NCI-H748 (cell line): Measurements from ENCODE around the gene RFWD3.

ENCODE experiments used
- DNase-seq: peaks from one replicate; lab custom pipeline; 2025; ENCODE audit not compliant: unreplicated experiment; lab: John Stamatoyannopoulos, UW

The RFWD3 gene

DNA sequence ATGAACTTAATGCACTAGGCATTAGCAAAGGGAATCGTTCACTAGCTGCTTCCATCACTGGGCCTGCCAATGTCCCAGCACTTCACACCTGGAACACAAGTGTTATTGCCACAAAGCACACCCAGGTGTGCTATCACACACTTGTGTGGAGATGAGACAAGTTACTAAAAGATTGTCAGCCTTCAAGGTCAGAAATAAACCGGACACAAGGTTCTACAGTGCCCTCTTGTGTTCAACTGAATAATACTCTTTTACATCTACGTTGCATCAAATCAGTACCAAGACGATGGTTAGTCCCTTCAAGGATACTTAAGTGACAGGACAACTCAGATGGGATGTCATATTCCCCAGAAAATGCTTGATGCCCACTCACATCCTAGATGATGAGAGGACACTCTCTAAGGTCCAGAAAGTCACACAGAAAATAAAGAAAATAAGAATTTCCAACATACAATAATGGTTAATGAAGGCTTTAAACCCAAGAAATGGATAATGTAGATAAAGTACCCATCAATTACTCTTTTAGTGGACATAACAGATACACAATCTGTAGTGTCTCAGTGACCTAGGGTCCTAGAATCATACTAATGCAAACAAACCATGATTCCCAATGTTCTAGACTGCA lies 43.4 kb downstream of the RFWD3 start:
- DNase-seq: peak; percentile 35

DNA sequence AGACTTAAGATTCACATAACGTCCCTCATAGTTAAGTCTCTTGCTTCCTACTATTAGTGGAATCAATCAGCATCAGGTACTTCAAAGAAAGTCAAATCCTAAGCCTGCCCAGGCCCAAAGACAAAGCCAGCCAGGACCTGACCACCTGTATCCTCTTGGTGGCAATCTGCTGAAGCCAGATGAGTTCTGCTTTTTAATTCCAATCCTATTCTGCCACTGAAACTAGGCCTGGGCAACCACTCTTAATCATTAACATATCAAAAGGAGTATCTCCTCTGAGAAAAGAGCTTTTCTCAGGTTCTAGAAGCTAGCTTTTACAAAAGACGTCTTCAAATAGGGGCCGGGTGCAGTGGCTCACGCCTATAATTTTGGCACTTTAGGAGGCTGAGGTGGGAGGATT lies 44.7 kb downstream of the RFWD3 start:
- DNase-seq: no peak

DNA sequence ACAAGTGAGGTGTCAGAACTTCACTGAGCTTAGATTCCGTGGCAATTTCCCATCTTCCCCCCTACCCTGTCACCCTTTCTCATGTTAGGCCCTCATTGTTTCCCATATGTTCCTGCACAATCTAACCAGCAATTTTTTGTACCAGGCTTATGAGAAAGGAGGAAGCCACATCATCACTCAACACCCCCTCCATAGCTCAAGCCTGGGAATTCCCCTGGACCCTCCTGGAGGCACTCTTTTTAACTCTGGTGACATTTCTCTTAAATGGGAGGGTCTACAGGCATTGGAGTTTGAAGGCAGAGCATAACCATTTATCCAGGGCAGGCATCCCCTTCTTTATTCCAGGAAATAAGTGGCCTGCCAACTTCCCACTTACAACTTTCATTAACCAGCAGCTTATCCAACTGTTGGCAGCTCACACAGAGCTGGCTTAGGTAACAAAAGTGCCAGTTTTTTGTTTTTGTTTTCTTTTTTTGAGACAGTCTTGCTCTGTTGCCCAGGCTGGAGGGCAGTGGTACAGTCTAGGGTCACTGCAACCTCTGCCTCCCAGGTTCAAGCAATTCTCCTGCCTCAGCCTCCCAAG lies 49.4 kb downstream of the RFWD3 start:
- DNase-seq: no peak

DNA sequence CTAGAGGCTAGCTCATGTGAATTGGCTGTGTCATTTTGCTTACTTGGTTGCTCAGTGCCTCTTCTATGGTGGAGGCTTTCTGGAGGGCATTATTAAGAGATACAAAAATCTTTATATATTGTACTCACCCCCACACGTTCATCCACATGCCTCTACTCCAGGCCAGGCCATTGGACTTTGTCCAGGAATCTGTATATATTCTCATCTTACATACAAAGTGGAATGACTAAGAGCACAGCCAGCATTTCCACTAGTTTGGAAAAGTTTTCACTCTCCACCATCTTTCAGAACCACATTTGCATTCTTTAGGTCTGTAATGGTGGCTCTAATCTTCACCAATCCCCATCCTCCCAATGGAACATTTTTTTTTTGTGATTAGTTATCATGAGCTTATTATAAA lies 55.0 kb downstream of the RFWD3 start:
- DNase-seq: no peak

DNA sequence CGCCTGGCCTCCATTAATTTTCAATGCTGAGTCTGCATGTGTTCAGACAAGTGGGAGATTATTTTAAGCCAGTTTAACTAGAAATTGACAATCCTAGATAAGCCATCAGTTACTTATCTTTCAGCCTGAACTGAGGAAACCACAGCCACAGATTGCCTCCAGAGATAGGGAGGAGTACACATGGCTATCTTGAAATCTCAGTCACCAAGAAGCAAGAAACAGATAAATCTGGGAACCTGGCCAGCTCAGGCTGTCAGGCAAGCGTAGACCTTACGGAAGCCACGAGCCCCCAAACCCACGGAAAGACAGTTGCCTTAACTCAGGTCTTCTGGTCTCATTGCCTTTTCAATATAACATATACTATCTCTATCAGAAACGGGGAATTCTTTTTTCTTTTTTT lies 57.7 kb downstream of the RFWD3 start:
- DNase-seq: no peak

DNA sequence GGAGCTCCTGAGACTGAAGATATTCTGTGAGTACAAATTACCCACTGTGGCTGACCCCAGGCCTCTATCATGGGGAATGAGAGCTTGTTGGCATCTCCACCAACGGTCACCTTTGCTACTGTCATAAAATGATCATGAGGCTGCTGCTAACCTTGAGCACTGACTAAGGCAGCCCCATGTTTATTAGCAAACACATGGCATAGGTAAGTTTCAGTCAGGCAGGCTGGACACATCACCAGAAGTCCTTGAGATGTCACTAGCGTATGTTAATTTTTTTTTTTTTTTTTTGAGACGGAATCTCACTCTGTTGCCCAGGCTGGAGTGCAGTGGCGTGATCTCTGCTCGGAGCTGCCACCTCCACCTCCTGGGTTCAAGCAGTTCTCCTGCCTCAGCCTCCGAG lies 58.3 kb downstream of the RFWD3 start:
- DNase-seq: no peak

DNA sequence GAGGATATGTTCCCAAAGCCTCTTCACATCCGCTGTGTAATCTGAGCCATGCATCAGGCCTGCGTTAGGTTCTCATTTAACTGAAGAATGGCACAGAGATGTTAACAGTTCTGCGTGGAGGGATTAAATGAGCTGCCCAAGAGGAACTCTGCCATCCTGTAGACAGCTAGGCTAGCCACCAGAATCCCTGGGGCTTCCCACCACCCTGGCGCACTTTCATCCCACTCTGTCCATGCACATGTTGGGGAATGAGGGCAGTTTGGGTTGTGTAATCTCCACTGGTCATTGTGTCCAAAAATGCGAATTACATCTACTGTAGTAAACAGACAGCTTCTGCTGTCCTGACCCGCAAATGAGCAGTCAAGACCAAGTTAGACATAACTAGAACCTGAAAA lies 58.7 kb downstream of the RFWD3 start:
- DNase-seq: peak; percentile 56

DNA sequence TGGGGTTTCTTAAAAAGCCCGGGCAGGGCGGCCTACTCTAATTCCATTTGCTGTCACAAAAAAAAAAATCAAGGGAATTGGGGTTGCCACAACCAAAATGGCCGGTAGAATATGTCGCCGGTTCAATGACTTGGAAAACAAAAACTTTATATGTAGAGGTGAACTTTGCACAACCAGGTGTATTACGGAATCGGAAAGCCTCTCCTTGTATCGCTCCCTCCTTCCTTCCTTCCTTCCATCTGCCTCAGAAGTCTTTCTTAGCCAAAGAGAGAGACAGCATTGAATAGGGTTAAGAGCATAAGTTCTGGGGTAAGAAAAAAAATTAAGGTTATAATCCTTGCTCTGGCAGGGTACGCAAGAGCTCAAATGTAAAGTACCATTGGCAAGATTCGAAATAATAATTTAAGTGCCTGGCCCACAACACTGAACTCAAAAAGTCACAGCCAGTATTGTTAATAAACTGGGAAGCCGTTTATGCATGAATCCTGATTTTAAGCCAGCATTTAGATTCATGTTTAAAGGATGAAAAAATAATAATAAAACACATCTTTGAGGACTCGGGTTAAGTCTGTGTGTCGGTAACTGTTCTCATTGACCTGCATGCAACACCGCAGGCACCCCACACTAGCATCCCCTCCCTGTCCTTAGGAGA lies 59.2 kb downstream of the RFWD3 start:
- DNase-seq: peak; percentile 76

DNA sequence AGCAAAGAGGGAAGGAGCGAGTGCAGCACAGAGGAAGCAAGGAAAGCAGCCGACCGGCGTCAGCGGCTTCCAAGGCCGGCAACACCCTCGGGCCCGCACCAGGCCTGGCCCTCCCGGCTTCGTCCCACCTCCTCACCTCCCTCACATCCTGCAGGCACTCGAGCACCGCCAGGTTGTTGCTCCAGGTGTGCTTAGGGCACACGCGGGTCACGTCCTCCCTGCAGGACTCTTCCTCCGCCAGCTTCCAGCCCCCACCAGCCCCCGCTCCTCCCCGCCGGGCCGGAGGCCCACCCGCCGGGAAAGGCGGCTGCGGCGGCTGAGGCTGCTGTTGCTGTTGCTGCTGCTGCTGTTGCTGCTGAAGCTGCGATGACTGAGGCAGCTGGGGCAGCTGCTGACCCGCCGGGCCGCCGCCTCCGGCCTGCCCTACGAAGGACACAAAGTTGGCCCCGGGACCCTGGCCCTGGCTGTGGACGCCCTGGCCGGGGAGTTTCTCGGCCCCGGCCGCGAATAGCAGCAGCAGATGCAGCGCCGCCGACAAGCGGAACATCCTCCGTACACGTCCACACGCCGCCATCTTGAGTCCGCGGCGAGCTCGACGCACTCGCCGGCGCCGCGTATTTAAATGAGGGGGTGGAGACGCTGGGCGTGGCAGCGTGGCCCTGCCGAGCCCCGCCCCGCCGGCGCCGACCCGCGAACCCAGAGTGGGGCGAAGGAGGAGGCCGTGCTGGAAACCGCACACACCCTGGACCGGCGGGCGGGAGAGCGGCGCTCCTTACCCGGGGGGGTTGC lies 60.0 kb downstream of the RFWD3 start, which contains the start of gene GLG1:
Gene GLG1 (minus strand): TSS at position 594 of the 789 bp plus-strand sequence. CDS start 20 bp downstream, at position 574.
- peak; percentile 91 for DNase-seq

DNA sequence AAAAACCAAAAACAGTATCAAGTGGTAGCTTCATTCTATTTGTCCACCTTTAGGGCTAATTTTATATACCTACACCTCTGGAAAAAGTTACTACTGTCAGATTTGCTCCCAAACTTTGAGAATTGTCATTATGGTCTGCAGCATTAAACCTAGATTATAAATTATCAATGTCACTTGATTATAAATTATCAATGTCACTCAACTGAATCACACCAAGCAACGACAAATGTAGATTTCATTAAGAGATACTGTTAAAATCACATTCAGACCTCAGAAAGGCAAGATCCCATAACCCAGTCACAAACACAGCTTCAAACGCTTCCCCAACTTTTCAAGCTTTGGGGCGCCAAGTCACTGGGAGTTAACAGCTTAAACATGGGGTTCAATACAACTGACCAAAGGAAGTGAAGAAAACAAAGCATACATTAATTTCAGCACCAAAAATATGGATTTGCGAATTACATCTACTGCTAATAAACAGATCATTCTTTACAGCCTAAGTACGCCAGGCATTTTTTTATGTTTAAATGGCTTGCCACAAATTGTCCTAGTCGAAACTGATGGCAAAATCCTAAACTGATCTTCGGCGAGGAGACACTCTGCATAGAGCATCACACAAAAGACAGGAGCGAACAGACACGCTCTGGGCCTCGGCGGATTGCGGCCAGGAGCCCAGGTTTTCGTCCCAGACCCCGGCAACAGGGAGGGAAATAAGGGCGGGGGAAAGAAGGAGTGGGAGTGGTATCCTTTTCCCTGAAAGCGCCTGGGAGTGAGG lies 60.7 kb downstream of the RFWD3 start:
- no peak for DNase-seq

DNA sequence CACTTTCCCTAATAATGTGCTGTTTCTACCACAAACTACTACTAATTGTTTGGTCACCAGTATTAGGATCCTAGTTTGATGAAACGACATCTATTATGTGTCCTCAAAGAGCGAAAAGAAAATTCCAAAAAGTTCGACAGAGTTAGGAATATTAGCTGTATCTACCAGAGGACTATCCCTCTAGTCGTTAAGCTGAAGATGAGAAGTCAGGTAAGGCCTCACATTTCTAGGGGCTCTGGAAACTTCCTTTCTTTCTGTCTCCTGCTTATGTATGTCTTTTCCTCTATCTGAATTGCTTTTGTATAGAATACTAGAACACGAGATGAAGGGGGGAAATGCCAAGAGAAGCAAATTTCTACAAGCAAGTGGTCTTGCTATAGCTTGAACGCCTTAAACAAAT lies 61.3 kb downstream of the RFWD3 start:
- no peak for DNase-seq

DNA sequence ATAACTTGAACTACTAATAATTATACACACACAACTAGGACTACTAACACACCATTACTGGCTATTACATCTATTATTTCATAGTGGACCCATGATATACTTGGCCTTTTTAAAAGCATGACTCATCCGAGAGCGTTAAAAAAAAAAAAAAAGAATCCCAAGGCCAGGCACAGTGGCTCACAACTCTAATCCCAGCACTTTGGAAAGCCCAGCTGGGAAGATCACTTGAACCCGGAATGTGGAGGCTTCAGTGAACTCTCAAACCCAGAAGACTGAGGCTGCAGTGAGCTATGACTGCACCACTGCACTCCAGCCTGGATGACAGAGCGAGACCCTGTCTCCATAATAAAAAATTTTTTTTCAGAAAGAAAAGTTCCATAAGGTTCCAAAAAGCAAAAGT lies 62.8 kb downstream of the RFWD3 start:
- DNase-seq: no peak

DNA sequence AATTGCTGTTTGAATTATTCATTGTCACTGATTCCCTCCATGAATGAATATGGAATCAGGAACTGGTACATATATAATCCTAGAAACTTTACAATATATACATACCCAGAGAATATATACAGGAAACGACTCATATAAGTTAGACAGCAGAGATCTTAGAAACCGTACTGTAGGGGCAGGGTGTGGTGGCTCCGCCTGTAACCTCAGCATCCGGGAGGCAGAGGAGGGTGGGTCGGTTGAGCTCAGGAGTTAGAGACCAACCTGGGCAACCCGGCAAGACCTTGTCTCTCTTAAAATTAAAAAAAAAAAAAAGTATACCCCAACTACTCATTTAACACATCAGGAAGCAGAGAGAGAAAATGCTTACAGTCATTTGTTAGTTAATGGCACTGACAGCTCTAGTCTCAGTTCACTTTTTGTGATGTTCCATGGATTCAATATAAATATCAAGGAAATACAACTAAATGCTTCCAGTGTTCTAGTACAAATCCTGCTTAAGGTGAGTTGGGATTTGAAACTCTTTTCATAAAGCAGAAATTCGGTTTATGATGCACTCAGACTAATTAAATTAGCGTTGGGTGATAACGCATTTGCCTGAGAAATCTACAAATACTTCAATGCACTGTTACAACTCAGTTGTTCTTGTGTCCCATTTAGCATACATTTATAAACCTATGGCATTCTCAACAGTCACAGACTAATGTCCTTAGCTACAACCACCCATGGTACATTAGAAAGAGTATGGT lies 65.4 kb downstream of the RFWD3 start:
- DNase-seq: no peak

DNA sequence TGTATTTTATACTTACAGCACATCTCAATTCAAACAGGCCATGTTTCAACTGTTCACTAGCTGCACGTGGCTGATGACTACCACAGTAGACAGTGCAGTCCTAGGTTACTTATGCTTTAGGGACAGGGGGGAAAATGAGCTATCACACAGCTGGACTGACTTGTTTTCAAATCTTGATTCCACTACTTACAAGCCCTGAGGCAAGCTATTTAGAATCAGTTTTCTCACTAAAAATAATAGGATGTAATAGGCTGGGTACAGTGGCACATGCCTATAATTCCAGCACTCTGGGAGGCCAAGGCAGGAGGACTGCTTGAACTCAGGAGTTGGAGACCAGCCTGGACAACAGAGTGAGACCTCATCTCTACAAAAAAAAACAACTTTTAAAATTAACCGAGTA lies 70.1 kb downstream of the RFWD3 start:
- no peak for DNase-seq

DNA sequence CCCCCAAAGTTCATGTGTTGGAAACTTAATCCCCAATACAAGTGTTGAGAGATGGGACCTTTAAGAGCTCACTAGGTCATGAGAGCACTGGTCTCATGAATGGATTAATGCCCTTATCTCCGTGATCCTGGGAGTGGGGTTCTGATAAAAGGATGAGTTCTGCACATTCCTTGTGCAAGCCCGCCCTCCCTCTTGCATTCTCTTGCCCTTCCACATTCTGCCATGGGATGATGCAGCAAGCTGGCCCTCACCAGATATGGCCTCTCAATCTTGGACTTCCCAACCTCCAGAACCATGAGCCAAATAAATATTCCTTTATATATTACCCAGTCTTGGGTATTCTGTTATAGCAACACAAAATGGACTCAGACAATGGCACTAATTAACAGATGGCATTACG lies 73.8 kb downstream of the RFWD3 start:
- no peak for DNase-seq

DNA sequence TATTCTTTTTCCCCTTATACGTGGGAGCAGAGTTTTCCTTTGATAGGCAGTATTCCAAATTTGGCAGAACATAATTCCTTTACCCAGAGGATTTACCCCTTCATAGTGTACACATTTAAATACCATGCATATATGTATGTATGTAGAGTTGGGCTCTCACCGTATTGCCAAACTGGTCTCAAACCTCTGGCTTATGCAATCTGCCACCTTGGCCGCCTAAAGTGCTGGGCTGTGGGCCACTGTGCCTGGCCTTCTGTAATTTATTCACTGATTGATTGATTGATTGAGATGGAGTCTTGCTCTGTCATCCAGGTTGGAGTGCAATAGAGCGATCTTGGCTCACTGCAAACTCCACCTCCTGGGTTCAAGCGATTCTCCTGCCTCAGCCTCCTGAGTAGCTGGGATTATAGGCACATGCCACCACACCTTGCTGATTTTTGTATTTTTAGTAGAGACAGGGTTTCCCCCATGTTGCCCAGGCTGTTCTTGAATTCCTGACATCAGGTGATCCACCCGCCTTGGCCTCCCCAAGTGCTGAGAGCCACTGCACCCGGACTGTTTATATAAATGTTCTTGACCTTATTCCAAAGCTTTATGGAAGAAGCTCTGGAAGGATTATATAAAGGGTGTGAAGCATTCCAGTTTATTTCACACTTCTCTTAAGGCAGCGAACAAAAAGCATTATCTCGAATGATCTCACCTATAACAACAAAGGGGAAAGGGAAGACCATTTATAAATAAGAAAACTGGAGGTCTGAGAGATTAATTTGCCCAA lies 74.6 kb downstream of the RFWD3 start:
- no peak for DNase-seq

DNA sequence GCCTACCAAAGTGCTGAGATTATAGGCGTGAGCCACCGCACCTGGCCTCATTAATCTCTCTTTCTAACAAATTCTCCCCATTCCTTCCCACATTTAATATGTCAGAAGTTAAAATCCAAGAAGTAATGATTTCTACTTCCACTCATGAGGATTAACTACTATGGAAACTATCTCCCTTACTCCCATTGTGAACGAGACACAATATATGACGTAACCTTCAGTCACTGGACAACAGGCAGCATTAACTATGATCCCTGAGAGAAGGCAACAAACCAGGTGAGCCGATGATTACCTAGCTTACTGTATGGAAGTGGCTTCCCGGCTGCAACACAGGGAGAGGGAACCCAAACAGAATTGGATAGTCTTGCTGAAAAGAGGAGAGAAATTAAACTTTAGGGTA lies 79.7 kb downstream of the RFWD3 start:
- DNase-seq: no peak

DNA sequence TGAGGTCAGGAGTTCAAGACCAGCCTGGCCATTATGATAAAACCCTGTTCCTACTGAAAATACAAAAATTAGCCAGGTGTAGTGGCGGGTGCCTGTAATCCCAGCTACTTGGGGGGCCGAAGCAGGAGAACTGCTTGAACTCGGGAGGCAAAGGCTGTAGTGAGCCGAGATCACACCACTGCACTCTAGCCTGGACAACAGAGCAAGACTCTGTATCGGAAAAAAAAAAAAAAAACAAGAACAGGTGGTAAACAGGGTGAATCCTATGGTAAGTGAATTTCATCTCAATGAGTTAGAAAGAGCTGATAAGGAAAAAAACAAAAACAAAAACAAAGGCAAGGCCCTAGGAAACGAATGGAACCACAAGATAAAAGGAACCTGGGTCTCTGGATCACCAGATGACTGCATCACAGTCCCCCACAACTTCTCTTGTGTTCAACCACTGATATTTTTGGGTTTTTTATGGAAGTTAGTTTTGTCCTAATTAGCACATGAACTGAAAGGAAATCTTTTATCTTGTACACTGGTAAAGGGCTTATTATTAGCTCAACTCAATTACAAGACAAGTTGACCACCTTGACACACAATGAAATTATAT lies 80.7 kb downstream of the RFWD3 start:
- DNase-seq: no peak

DNA sequence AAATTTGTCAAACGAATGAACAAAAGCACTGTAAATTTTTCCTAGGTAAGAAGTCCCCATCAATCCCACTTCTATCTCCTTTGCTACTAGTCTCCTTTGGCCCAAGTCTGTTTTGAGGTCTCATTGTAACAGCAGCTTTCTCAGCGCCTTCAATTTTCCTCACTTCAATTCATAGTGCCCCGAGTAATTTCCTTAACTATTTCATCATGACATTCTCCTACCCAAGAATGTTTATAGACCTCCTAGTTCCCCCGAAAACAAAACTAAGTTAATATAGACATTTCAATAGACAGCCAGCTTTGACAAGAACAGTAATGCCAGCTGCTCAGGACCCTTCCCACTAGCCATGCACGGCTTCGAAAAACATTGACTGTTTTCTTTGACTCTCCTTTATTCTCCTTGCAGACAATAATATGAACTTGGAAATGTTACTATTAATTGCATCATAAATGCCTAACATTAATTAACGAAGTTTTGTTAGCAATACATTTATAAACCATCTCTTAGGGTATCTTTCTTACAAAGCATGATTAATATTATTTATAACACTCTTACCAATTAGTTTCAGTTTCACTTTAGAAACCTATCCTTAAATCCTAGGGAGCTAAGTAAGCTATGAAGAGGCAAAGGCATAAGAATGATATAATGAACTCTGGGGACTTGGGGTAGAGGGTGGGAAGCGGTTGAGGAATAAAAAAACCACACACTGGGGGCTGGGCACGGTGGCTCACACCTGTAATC lies 82.6 kb downstream of the RFWD3 start:
- no peak for DNase-seq
